ENCODE results near the gene TBC1D2B. TPM values are rescaled to one million over a fixed set of nuclear protein-coding genes. Genes with fewer than 3 reads are reported as not detected.
A peak's percentile ranks its signal among the peaks of the same experiment; 100 is the strongest.

Gene TBC1D2B
- total RNA-seq, 2 donors from 2014 or later, result 35.9 to 49.1 TPM

DNA sequence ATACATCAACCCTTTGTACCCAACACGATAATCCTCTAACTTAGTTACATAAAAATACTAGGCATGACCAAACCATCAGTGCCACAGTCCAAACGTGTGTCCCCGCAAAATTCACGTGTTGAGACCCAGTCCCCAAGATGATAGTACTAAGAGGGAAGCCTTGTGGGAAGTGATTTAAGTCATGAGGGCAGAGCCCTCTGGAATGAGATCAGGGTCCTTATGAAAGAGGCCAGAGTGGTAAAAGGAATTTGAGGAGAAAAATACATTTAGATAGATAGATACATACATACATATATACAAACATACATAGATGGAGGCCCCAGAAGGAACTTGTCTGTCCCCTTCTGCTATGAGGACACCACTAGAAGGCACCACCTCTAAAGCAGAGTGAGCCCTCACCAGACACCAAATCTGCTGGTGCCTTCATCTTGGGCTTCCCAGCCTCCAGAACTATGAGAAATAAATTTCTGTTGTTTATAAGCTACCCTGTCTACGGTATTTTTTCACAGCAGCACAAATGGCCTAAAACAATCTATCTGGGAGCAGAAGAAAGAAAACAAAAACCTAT is 8.0 kb downstream of the TBC1D2B start:
- H3K27me3 ChIP-seq, result no peaks in the 10 kb centered on the region
- peaks cover 19% of the 10 kb centered on the region for H3K4me1 ChIP-seq
- TF ChIP-seq, protein P1, sequence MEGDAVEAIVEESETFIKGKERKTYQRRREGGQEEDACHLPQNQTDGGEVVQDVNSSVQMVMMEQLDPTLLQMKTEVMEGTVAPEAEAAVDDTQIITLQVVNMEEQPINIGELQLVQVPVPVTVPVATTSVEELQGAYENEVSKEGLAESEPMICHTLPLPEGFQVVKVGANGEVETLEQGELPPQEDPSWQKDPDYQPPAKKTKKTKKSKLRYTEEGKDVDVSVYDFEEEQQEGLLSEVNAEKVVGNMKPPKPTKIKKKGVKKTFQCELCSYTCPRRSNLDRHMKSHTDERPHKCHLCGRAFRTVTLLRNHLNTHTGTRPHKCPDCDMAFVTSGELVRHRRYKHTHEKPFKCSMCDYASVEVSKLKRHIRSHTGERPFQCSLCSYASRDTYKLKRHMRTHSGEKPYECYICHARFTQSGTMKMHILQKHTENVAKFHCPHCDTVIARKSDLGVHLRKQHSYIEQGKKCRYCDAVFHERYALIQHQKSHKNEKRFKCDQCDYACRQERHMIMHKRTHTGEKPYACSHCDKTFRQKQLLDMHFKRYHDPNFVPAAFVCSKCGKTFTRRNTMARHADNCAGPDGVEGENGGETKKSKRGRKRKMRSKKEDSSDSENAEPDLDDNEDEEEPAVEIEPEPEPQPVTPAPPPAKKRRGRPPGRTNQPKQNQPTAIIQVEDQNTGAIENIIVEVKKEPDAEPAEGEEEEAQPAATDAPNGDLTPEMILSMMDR (IDR thresholded peaks at IDR 0.05), result no peak
- no peak overlapping the region for H3K4me3 ChIP-seq
- H3K9ac ChIP-seq (ENCODE audit: low read depth in 2 of 2, low read length in 2 of 2), result peak overlapping the region in 1 of 2 donors; percentile 44
- H3K27ac ChIP-seq, result peak overlapping the region; percentile 54
- no peaks in the 10 kb centered on the region for H3K36me3 ChIP-seq
- no peaks in the 10 kb centered on the region for H3K9me3 ChIP-seq
- DNase-seq, result no peak
- intact Hi-C loops (cut with DNase I), result no loop called here

DNA sequence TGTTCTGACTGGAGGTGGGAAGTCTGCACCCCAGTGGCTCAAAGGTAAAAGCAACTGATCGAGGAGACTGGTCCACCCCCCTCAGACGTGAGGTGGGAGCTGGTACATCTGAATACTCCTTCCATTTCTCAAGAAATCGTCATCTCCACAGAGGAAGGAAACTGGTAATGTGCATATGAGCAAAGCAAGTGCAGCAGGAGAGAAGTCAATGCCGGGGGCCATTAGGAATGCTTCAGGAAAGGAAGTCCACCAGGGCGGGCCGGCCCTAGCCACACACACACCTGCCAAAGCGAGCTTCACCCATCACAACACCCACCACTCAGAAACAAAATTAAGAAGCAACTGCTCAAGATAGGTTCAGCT is 8.5 kb downstream of the TBC1D2B start:
- TF ChIP-seq, protein P1 (IDR thresholded peaks at IDR 0.05), result no peak
- Histone ChIP-seq H3K27me3 (no peaks in the 10 kb centered on the region), H3K9me3 (no peaks in the 10 kb centered on the region), H3K4me1 (peaks cover 19% of the 10 kb centered on the region), H3K27ac (peak overlapping the region; percentile 54), H3K36me3 (no peaks in the 10 kb centered on the region), H3K9ac (ENCODE audit: low read depth in 2 of 2, low read length in 2 of 2) (peak overlapping the region in 1 of 2 donors; percentile 68), H3K4me3 (no peak overlapping the region)
- DNase-seq, result no peak
- intact Hi-C loops (cut with DNase I), result no loop called here

DNA sequence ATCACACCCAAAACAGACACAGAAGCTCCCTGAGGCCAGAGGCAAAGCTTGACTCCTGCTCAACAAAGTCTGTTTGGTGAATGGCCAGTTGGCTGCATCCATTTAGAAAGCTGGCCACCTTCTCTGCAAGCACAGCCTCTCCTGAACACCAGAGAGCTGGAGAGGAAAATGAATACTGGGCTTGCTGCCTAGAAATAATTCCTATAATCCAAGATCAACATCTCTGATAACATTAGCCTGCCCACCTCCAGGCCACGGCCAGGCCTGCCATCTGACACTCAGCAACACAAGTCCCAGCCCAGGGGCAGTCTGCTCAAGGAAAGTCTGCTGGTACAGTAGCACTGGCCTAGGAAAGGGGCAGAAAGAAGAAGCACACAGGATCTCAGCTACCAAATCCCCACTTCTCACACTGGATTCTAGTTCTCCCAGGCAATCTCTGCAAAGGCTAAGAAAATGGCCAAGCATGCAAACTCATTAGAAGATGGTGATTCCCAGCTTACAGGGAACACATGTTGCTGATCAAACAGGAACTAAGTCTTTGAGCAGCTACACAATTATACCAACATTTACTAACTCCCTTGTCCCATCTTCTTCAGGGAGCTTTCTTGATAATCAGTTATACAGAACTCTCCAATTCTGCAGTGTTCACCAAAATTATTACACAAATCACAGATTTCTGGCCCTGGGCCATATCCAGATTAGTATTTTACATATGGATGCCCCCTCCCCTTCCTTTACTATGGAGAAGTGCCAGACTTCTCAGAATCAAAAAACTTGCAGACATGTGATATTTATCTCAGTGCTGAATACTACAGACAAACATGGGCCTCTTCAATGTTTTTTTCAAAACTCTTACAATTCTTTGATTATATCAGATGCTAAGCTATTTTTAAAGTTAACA is 9.9 kb downstream of the TBC1D2B start:
- TF ChIP-seq, protein P1 (IDR thresholded peaks at IDR 0.05), result no peak
- peaks cover 22% of the 10 kb centered on the region for H3K4me1 ChIP-seq
- no peak for DNase-seq
- intact Hi-C loops (cut with DNase I), result no loop called here
- H3K27me3 ChIP-seq, result no peaks in the 10 kb centered on the region
- H3K9me3 ChIP-seq, result no peaks in the 10 kb centered on the region
- no peaks in the 10 kb centered on the region for H3K36me3 ChIP-seq
- H3K4me3 ChIP-seq, result no peak overlapping the region
- peak overlapping the region; percentile 62 for H3K27ac ChIP-seq
- H3K9ac ChIP-seq (ENCODE audit: low read depth in 2 of 2, low read length in 2 of 2), result peak overlapping the region in 1 of 2 donors; percentile 62

DNA sequence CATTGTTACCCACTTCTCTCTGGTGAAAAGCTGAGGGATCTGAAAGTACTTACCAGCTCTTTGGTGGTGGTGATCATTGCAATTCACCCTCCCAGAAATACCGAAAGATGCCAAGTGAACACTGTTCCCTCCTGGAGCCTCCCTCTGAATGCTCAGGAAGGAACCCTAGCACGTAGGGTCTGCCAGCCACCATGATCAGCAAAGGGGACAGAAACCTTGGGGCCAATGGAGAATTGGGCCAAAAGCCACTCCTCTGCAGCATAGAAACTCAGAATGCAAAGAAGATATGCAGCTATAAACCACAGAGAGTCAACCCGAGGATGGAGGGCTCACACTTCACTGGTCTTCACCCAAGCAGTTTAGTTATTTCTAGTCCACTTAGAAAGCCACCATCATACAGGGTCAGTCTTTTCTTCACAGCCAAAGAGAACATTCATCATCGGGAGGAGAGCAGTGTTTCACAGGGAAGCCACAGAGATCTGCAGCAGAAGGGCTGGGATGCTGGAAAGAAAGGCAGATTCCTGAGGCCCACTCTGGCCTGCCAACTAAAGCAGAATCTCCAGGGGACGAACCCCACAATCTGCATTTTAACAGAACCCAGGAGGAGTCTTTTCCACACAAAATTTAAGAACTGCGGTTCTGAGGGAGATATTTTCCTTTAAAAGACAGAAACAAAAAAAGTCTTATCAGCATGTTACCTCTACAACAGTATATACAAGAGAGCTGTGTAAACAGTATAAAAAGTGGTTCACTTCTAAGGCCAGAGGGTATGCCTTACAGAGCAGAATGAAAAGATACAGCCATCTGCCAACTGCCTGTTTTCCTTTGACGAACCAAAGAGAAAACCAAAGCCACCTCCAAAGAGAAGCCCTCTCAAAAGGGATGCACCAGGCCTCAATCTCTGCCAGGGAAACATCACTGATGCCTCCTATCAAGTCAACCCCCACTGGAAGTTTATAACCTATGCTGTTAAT is 11.3 kb downstream of the TBC1D2B start:
- H3K36me3 ChIP-seq, result no peaks in the 10 kb centered on the region
- no peak for DNase-seq
- peak overlapping the region in 1 of 2 donors; percentile 36 for H3K9ac ChIP-seq (ENCODE audit: low read depth in 2 of 2, low read length in 2 of 2)
- H3K9me3 ChIP-seq, result no peaks in the 10 kb centered on the region
- no peak overlapping the region for H3K4me3 ChIP-seq
- peaks cover 31% of the 10 kb centered on the region for H3K4me1 ChIP-seq
- TF ChIP-seq, protein P1 (IDR thresholded peaks at IDR 0.05), result no peak
- intact Hi-C loops (cut with DNase I), result no loop called here
- H3K27ac ChIP-seq, result peak overlapping the region; percentile 62
- H3K27me3 ChIP-seq, result no peaks in the 10 kb centered on the region

DNA sequence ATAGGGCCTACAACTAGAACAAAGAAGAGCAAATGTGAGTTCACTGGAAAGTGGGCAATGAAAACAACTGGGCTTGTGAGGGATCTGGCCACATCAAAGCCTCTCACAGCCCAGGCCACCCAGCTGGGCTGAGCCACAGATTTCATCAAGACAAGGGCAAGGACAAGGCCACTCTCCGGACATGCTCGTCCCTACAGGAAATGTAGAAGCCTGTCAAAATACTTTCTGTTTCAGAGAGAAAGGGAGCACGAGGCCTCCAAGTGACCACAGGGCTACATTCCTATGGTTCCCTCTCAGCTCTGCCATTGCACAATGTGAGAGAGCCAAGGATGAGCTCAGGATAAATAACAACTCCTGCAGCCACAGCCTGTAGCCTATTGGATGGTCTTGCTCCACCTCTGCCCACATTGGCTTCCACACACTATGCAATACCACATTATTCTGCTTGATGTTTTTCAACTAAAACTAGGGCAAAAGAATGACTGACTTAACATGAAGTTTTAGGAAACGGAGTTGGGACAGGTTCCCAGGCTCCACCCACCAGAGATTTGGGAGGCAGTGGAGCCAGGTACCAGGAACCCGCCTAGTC is 12.1 kb downstream of the TBC1D2B start:
- Histone ChIP-seq H3K4me3 (no peak overlapping the region), H3K9ac (ENCODE audit: low read depth in 2 of 2, low read length in 2 of 2) (peak overlapping the region in 1 of 2 donors; percentile 36), H3K36me3 (no peaks in the 10 kb centered on the region), H3K9me3 (no peaks in the 10 kb centered on the region), H3K4me1 (peaks cover 32% of the 10 kb centered on the region), H3K27me3 (no peaks in the 10 kb centered on the region), H3K27ac (peak overlapping the region; percentile 62)
- DNase-seq, result no peak
- intact Hi-C loops (cut with DNase I), result no loop called here
- TF ChIP-seq, protein P1 (IDR thresholded peaks at IDR 0.05), result no peak
